Large intestine (tissue), 3 donors: ENCODE measurements around the gene WWC2. TPM values are rescaled to one million over a fixed set of nuclear protein-coding genes. Genes with fewer than 3 reads are reported as not detected.
"Not testable (repeated sequence)": the region's sequence is repeated elsewhere in the genome, so short reads cannot be mapped to it uniquely, and the experiment has no call there.

Experiments used
- DNase-seq, 2 donors: peaks; one replicate each; pipeline versions ENCODE4 v3.0.0 to v3.0.0-alpha.2; 2013
- H3K27ac ChIP-seq: one replicate; pipeline ENCODE4 v1.5.1; 2013; ENCODE audit warnings: low read length
- H3K27me3 ChIP-seq: 2 replicates; pipeline ENCODE4 v1.6.1; 2013; ENCODE audit warnings: low read length; ENCODE audit not compliant: control insufficient read depth, insufficient read depth
- H3K36me3 ChIP-seq: 2 replicates; pipeline ENCODE4 v1.6.1; 2013; ENCODE audit warnings: low read length; ENCODE audit not compliant: control insufficient read depth, insufficient read depth
- H3K4me1 ChIP-seq: one replicate; pipeline ENCODE4 v1.6.1; 2013; ENCODE audit warnings: low read length; ENCODE audit not compliant: control insufficient read depth, insufficient read depth
- H3K4me3 ChIP-seq: one replicate; pipeline ENCODE4 v1.5.1; 2013; ENCODE audit warnings: low read length
- H3K9me3 ChIP-seq: one replicate; pipeline ENCODE4 v1.6.1; 2013; ENCODE audit warnings: mild to moderate bottlenecking, low read depth, low read length, moderate library complexity; ENCODE audit not compliant: control insufficient read depth
- WGBS: methylation state at CpG from one replicate; pipeline ENCODE4 v1.1.5; 2013; ENCODE audit warnings: low lambda C conversion rate; ENCODE audit not compliant: insufficient coverage; 5-methylcytosine and 5-hydroxymethylcytosine counted together
- polyA plus RNA-seq: library from polyadenylated mRNA; unstranded; fragments of 120-200 nt; gene quantifications from one replicate; pipeline ENCODE4 v1.2.1, GENCODE V29; 2013

Gene WWC2
- polyA plus RNA-seq, 1 donor = 19.7 TPM

DNA sequence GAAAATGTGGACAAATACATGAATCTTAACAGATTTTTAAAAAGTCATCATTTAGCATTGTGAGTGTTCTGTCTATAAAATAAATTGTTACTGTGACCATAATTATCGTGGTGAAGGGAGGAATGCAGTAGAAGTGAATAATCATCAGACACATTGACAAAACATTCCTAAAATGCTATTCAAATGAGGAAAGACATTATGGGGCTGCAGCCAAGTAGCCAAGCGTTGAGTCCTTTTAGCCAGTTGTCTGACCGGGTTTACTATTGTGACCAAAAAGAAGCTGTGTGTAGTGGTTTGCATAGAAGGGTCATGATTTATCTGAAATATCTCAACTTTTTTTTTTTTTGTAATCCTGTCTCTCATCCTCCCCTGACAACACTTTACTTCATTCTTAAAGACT is 19.5 kb downstream of the WWC2 start:
- 100% methylated on average over 1 of the region's 3 CpGs for WGBS
- DNase-seq = no peak

DNA sequence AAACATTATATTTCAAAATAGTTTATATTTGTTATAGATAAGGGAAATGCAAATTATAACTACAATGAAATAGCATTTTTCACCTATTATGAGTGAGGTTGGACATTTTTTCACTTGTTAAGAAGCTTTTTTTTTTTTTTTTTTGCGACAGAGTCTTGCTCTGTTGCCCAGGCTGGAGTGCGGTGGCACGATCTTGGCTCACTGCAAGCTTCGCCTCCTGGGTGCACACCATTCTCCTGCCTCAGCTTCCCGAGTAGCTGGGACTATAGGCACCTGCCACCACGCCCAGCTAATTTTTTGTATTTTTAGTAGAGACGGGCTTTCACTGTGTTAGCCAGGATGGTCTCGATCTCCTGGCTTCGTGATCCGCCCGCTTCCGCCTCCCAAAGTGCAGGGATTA is 22.6 kb downstream of the WWC2 start:
- not testable (repeated sequence) for DNase-seq, H3K4me3 ChIP-seq, H3K36me3 ChIP-seq, H3K9me3 ChIP-seq, H3K4me1 ChIP-seq, H3K27ac ChIP-seq, H3K27me3 ChIP-seq
- no CpG with 5 or more reads among the region's 12 CpGs for WGBS

More for the DNA sequence above, 19.5 kb downstream of the WWC2 start:
- no peaks in the 10 kb centered on the region for H3K36me3 ChIP-seq
- no peaks in the 10 kb centered on the region for H3K27me3 ChIP-seq
- no peaks in the 10 kb centered on the region for H3K9me3 ChIP-seq
- H3K27ac ChIP-seq = no peak overlapping the region
- no peak overlapping the region for H3K4me3 ChIP-seq
- no peaks in the 10 kb centered on the region for H3K4me1 ChIP-seq

DNA sequence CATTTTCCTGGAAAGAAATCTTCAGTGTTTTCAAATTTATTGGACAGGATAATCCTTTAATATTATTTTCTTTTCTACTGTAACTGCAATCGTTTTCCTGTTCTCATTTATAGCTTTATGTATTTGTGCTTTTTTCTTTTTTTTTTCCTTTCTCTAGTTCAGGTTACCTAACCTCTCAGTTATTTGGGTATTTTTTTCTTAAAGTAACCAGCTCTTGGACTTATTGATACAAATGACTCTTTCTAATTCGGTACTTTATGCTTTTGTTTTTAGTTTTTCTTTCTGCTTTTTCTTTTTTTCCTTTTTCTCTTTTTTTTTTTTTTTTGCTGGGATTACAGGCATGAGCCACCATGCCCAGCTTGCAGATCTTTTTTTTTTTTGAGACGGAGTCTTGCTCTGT is 25.2 kb downstream of the WWC2 start:
- Histone ChIP-seq H3K27me3 (no peaks in the 10 kb centered on the region), H3K27ac (no peak overlapping the region), H3K9me3 (no peaks in the 10 kb centered on the region), H3K36me3 (no peaks in the 10 kb centered on the region), H3K4me1 (no peaks in the 10 kb centered on the region), H3K4me3 (no peak overlapping the region)
- WGBS = 76% methylated on average over 2 of the region's 3 CpGs
- no peak for DNase-seq

GRCh38 chr4:183124865-183125264 is 25.8 kb downstream of the WWC2 start:
- no peaks in the 10 kb centered on the region for H3K4me1 ChIP-seq
- WGBS = no CpG with 5 or more reads among the region's 5 CpGs
- no peaks in the 10 kb centered on the region for H3K9me3 ChIP-seq
- no peaks in the 10 kb centered on the region for H3K36me3 ChIP-seq
- no peak overlapping the region for H3K27ac ChIP-seq
- H3K27me3 ChIP-seq = no peaks in the 10 kb centered on the region
- DNase-seq = no peak
- H3K4me3 ChIP-seq = no peak overlapping the region

- H3K4me3 ChIP-seq = no peak overlapping the region
- H3K36me3 ChIP-seq = no peaks in the 10 kb centered on the region
- DNase-seq = no peak
- no peaks in the 10 kb centered on the region for H3K9me3 ChIP-seq
- no peaks in the 10 kb centered on the region for H3K27me3 ChIP-seq
- no peaks in the 10 kb centered on the region for H3K4me1 ChIP-seq
- 92% methylated on average over 2 of the region's 3 CpGs for WGBS
- no peak overlapping the region for H3K27ac ChIP-seq
Measured at GRCh38 chr4:183129125-183129524, 30.1 kb downstream of the WWC2 start.

- no peak for DNase-seq
- H3K9me3 ChIP-seq = no peaks in the 10 kb centered on the region
Measured at GRCh38 chr4:183129675-183130074, 30.6 kb downstream of the WWC2 start.

GRCh38 chr4:183130328-183131155 is 31.5 kb downstream of the WWC2 start:
- Histone ChIP-seq H3K9me3 (no peaks in the 10 kb centered on the region), H3K36me3 (no peaks in the 10 kb centered on the region), H3K27ac (no peak overlapping the region), H3K27me3 (no peaks in the 10 kb centered on the region), H3K4me3 (no peak overlapping the region), H3K4me1 (no peaks in the 10 kb centered on the region)
- WGBS = 86% methylated on average over 1 of the region's 7 CpGs
- DNase-seq = no peak

More at GRCh38 chr4:183129675-183130074, 30.6 kb downstream of the WWC2 start:
- Histone ChIP-seq H3K27me3 (no peaks in the 10 kb centered on the region), H3K27ac (no peak overlapping the region), H3K36me3 (no peaks in the 10 kb centered on the region), H3K4me1 (no peaks in the 10 kb centered on the region), H3K4me3 (no peak overlapping the region)
- WGBS = 80% methylated on average over 1 of the region's 2 CpGs

DNA sequence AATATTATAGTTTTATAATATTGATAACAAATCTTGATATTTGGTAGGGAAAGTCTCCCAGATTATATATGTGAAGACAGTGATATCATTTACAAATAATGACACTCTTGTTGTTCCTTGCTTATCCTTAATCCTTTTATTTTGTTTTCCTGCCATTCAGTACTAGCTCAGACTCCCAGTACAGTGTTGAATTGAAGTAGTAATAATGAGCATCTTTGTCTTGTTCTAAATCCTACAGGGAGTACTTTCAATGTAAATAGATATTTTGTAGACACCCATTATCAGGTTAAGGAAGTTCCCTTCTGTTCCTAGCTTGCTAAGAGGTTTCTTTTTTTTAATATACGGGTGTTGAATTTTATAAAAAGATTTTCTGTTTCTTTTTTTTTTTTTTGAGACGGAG is 33.0 kb downstream of the WWC2 start:
- H3K4me3 ChIP-seq = no peak overlapping the region
- WGBS = 100% methylated on average over 1 of the region's 2 CpGs
- no peak for DNase-seq
- no peak overlapping the region for H3K27ac ChIP-seq
- no peaks in the 10 kb centered on the region for H3K36me3 ChIP-seq
- no peaks in the 10 kb centered on the region for H3K27me3 ChIP-seq
- H3K4me1 ChIP-seq = no peaks in the 10 kb centered on the region
- no peaks in the 10 kb centered on the region for H3K9me3 ChIP-seq

DNA sequence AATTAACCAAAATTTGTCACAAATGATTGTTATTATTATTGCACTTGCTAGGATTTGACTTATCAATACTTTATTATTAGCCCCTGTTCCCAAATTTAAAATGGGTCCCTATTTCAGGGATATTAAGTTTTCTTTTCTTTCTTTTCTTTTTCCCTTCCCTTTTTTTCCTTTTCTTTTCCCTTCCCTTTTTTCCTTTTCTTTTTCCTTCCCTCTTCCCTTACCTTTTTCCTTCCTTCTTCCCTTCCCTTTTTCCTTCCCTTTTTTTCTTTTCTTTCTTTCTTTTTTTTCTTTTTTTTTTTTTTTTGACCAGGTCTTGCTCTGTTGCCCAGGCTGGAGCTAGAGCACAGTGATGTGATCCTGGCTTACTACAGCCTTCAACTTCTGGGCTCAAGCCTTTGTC is 33.8 kb downstream of the WWC2 start:
- no peaks in the 10 kb centered on the region for H3K27me3 ChIP-seq
- H3K4me3 ChIP-seq = no peak overlapping the region
- no peaks in the 10 kb centered on the region for H3K4me1 ChIP-seq
- no peaks in the 10 kb centered on the region for H3K9me3 ChIP-seq
- no peak for DNase-seq
- H3K36me3 ChIP-seq = no peaks in the 10 kb centered on the region
- H3K27ac ChIP-seq = no peak overlapping the region

DNA sequence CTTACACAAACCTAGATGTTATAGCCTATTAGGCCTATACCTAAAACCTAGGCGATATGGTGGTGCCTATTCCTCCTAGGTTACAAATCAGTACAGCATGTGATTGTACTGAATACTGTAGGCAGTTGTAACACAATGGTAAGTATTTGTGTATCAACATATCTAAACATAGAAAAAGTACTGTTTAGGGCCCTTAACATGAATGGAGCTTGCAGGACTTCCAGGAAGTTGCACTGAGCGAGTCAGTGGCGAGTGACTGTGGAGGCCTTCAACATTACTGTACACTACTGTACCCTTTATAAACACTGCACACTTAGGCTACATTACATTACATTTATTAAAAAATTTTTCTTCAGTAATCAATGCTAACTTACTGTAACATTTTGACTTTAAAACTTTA is 37.8 kb downstream of the WWC2 start:
- WGBS = 100% methylated on average over 2 of the region's 3 CpGs
- no peaks in the 10 kb centered on the region for H3K9me3 ChIP-seq
- no peak for DNase-seq
- no peak overlapping the region for H3K27ac ChIP-seq
- H3K36me3 ChIP-seq = no peaks in the 10 kb centered on the region
- H3K27me3 ChIP-seq = no peaks in the 10 kb centered on the region
- no peaks in the 10 kb centered on the region for H3K4me1 ChIP-seq
- no peak overlapping the region for H3K4me3 ChIP-seq
